Neural progenitor cell (in vitro differentiated cells): ENCODE results near the gene HIVEP2. TPM values are rescaled to one million over a fixed set of nuclear protein-coding genes. Genes with fewer than 3 reads are reported as not detected.

Source experiments
- DNase-seq: peaks from one replicate; pipeline ENCODE4 v3.0.0-alpha.2; 2016; ENCODE audit warnings: low spot score
- H2AFZ ChIP-seq: fragments of 200-600 bp; sonication (generic); replicated peaks from 2 replicates; pipeline ENCODE4 v1.6.1; 2016; ENCODE audit warnings: antibody characterized with exemption
- H3F3A ChIP-seq: fragments of 200-600 bp; sonication (generic); 2 replicates; pipeline ENCODE4 v1.6.1; 2016; ENCODE audit warnings: antibody characterized with exemption, low read depth
- H3K27ac ChIP-seq: fragments of 200-600 bp; sonication (generic); 2 replicates; pipeline ENCODE4 v1.5.1; 2016; ENCODE audit warnings: mild to moderate bottlenecking
- H3K27me3 ChIP-seq: fragments of 200-600 bp; sonication (generic); 2 replicates; pipeline ENCODE4 v1.6.1; 2016; ENCODE audit warnings: mild to moderate bottlenecking, moderate library complexity
- H3K36me3 ChIP-seq: fragments of 200-600 bp; sonication (generic); 2 replicates; pipeline ENCODE4 v1.5.1; 2016
- H3K4me1 ChIP-seq: fragments of 200-600 bp; sonication (generic); 2 replicates; pipeline ENCODE4 v1.6.1; 2016; ENCODE audit warnings: mixed run types
- H3K4me2 ChIP-seq: fragments of 200-600 bp; sonication (generic); 2 replicates; pipeline ENCODE4 v1.6.1; 2016
- H3K4me3 ChIP-seq: fragments of 200-600 bp; sonication (generic); 2 replicates; pipeline ENCODE4 v1.5.1; 2016
- H3K79me2 ChIP-seq: fragments of 200-600 bp; sonication (generic); 2 replicates; pipeline ENCODE4 v1.6.1; 2016; ENCODE audit warnings: low read depth
- H3K9ac ChIP-seq: fragments of 200-600 bp; sonication (generic); 2 replicates; pipeline ENCODE4 v1.6.1; 2016
- H3K9me3 ChIP-seq: fragments of 200-600 bp; sonication (generic); 2 replicates; pipeline ENCODE4 v1.5.1; 2016; ENCODE audit warnings: low read depth
- H4K20me1 ChIP-seq: fragments of 200-600 bp; sonication (generic); 2 replicates; pipeline ENCODE4 v1.6.1; 2016; ENCODE audit warnings: low read depth
- H3K27ac Mint-ChIP-seq: 3 replicates; pipeline ENCODE4 v1.8.0; 2021; ENCODE audit warnings: mixed read lengths
- H3K27me3 Mint-ChIP-seq: 2 replicates; pipeline ENCODE4 v1.8.0; 2022; ENCODE audit warnings: low read depth, mild to moderate bottlenecking, inconsistent platforms, moderate library complexity, mixed read lengths; ENCODE audit not compliant: insufficient read depth
- H3K36me3 Mint-ChIP-seq: 3 replicates; pipeline ENCODE4 v1.8.0; 2021; ENCODE audit warnings: mixed read lengths
- H3K4me1 Mint-ChIP-seq: 3 replicates; pipeline ENCODE4 v1.8.0; 2021; ENCODE audit warnings: mixed read lengths
- H3K4me3 Mint-ChIP-seq: 3 replicates; pipeline ENCODE4 v1.8.0; 2021; ENCODE audit warnings: mild to moderate bottlenecking, moderate library complexity, mixed read lengths
- H3K9me3 Mint-ChIP-seq: 3 replicates; pipeline ENCODE4 v1.8.0; 2020; ENCODE audit warnings: mixed read lengths
- EZH2 ChIP-seq: fragments of 200-600 bp; sonication (generic); IDR thresholded peaks from 2 replicates; pipeline ENCODE4 v1.6.1; 2017; ENCODE audit warnings: antibody characterized with exemption, mild to moderate bottlenecking, moderate library complexity
- EZH2phosphoT487 ChIP-seq: fragments of 200-600 bp; sonication (generic); IDR thresholded peaks from 2 replicates; pipeline ENCODE4 v1.6.1; 2017; ENCODE audit warnings: antibody characterized with exemption
- total RNA-seq: library from RNA; depleted of rRNA; stranded (reverse); fragments of >200 nt; gene quantifications from 2 replicates; pipeline ENCODE4 v1.2.3, GENCODE V29; 2015; ENCODE audit warnings: low replicate concordance
- TF ChIP-seq, protein P1 (sequence below): fragments of 200-600 bp; sonication (generic); IDR thresholded peaks from 2 replicates; pipeline ENCODE4 v1.5.1; 2017; ENCODE audit warnings: antibody characterized with exemption, mild to moderate bottlenecking

HIVEP2 gene
- total RNA-seq, 1 donor from 2014 or later: 2.1 TPM

DNA sequence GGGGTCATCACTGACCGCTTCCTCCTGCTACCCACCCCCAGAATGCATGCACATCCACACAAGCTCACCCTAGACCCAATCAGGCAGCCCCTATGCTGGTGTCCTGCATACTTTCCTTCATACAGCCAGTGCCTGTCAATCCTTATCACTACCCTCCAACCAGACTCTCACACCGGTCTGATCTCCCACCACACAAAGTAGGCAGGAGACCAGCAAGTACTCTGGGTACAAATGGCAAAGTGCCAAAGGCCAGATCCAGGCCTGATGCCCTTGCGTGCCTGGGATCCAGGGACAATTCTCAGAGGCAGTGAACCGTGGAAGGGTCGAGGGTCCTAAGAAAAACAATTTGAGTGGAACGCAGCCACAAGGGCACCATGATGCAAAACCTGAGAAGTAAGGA is 114.2 kb downstream of the HIVEP2 start:
- Mint-ChIP-seq H3K4me3 (no peak overlapping the region), H3K36me3 (no peaks in the 10 kb centered on the region), H3K27me3 (no peaks in the 10 kb centered on the region), H3K4me1 (peaks cover 4% of the 10 kb centered on the region), H3K9me3 (no peaks in the 10 kb centered on the region), H3K27ac (no peak overlapping the region)
- TF ChIP-seq, protein P1, sequence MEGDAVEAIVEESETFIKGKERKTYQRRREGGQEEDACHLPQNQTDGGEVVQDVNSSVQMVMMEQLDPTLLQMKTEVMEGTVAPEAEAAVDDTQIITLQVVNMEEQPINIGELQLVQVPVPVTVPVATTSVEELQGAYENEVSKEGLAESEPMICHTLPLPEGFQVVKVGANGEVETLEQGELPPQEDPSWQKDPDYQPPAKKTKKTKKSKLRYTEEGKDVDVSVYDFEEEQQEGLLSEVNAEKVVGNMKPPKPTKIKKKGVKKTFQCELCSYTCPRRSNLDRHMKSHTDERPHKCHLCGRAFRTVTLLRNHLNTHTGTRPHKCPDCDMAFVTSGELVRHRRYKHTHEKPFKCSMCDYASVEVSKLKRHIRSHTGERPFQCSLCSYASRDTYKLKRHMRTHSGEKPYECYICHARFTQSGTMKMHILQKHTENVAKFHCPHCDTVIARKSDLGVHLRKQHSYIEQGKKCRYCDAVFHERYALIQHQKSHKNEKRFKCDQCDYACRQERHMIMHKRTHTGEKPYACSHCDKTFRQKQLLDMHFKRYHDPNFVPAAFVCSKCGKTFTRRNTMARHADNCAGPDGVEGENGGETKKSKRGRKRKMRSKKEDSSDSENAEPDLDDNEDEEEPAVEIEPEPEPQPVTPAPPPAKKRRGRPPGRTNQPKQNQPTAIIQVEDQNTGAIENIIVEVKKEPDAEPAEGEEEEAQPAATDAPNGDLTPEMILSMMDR: no peak
- TF ChIP-seq EZH2phosphoT487: no peak
- TF ChIP-seq EZH2: no peak
- H4K20me1 ChIP-seq: no peaks in the 10 kb centered on the region
- no peak overlapping the region for H2AFZ ChIP-seq
- H3K4me2 ChIP-seq: no peak overlapping the region
- no peak overlapping the region for H3K4me3 ChIP-seq
- no peak overlapping the region for H3K27ac ChIP-seq
- H3F3A ChIP-seq: no peaks in the 10 kb centered on the region
- DNase-seq: no peak
- no peaks in the 10 kb centered on the region for H3K9me3 ChIP-seq
- H3K4me1 ChIP-seq: no peaks in the 10 kb centered on the region
- no peaks in the 10 kb centered on the region for H3K27me3 ChIP-seq
- H3K9ac ChIP-seq: no peak overlapping the region
- no peaks in the 10 kb centered on the region for H3K36me3 ChIP-seq
- no peaks in the 10 kb centered on the region for H3K79me2 ChIP-seq

DNA sequence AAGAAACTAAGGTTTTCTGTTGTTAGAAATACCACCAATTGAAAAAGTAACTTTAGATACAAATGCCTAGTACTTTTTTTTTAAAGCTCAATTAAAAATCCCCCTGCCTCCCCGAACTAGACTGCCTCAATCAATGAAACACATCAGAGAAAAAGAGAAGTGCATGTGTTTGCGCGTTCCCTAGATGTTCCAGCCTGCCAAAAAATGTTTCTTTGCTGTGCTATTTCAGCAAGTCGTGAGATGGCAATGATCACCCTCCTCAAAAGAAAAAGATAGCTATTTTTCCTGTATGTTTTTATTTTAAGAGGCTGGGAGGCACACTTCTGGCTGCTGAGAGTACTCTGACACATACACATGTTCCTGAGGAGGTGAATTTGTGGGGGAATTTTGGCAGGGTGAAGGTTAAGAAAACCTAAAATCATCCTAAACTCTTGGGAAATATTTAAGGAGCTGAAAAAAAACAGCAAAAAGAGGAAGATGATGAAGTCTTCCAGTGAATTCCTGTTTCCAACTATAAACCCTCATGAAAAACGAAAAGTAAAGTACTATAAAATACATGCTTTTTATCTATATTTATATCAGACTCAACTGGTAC is 114.8 kb downstream of the HIVEP2 start:
- Mint-ChIP-seq H3K27me3 (no peaks in the 10 kb centered on the region), H3K9me3 (no peaks in the 10 kb centered on the region), H3K4me1 (peaks cover 4% of the 10 kb centered on the region), H3K27ac (no peak overlapping the region), H3K4me3 (no peak overlapping the region), H3K36me3 (no peaks in the 10 kb centered on the region)
- H3K4me1 ChIP-seq: no peaks in the 10 kb centered on the region
- TF ChIP-seq EZH2 (no peak), EZH2phosphoT487 (no peak)
- TF ChIP-seq, protein P1: no peak
- H3K9ac ChIP-seq: no peak overlapping the region
- H3K27me3 ChIP-seq: no peaks in the 10 kb centered on the region
- no peak overlapping the region for H3K27ac ChIP-seq
- no peak overlapping the region for H3K4me2 ChIP-seq
- H3K79me2 ChIP-seq: no peaks in the 10 kb centered on the region
- no peak overlapping the region for H2AFZ ChIP-seq
- H4K20me1 ChIP-seq: no peaks in the 10 kb centered on the region
- H3K36me3 ChIP-seq: no peaks in the 10 kb centered on the region
- H3F3A ChIP-seq: no peaks in the 10 kb centered on the region
- no peak overlapping the region for H3K4me3 ChIP-seq
- DNase-seq: no peak
- no peaks in the 10 kb centered on the region for H3K9me3 ChIP-seq

DNA sequence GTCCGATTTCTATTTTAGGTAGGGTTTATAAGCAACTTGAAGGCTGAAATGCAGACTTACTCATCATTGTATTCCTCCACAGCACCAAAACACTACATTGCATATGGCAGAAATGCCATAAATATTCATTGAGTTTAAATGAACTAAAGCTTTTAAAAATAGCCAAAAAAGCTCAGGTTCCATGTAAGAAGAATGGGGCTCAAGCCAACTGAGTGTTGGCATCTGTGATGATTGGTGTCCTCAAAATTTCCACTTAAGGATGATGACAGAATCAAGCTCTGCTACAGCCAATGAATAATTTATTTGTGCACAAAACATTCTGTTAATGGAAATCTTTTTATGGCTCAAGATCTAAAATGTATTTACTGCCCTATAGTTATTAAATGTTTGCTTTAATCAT is 115.4 kb downstream of the HIVEP2 start:
- H3K27ac ChIP-seq: no peak overlapping the region
- no peak overlapping the region for H3K4me2 ChIP-seq
- H3K36me3 ChIP-seq: no peaks in the 10 kb centered on the region
- no peak overlapping the region for H3K4me3 Mint-ChIP-seq
- no peak overlapping the region for H3K4me3 ChIP-seq
- no peaks in the 10 kb centered on the region for H3K27me3 Mint-ChIP-seq
- H3K9me3 Mint-ChIP-seq: no peaks in the 10 kb centered on the region
- no peaks in the 10 kb centered on the region for H3K9me3 ChIP-seq
- H3K27me3 ChIP-seq: no peaks in the 10 kb centered on the region
- H4K20me1 ChIP-seq: no peaks in the 10 kb centered on the region
- peaks cover 4% of the 10 kb centered on the region for H3K4me1 Mint-ChIP-seq
- H3K9ac ChIP-seq: no peak overlapping the region
- H3K27ac Mint-ChIP-seq: no peak overlapping the region
- no peaks in the 10 kb centered on the region for H3F3A ChIP-seq
- no peaks in the 10 kb centered on the region for H3K36me3 Mint-ChIP-seq
- no peaks in the 10 kb centered on the region for H3K79me2 ChIP-seq
- DNase-seq: no peak
- H2AFZ ChIP-seq: no peak overlapping the region
- TF ChIP-seq EZH2 (no peak), EZH2phosphoT487 (no peak)
- TF ChIP-seq, protein P1: no peak
- H3K4me1 ChIP-seq: no peaks in the 10 kb centered on the region
